Activated naive CD4-positive, alpha-beta T cell treated with anti-CD3 and anti-CD28 coated beads for 36 hours (primary cell): ENCODE results near the gene PTGR2. TPM values are rescaled to one million over a fixed set of nuclear protein-coding genes. Genes with fewer than 3 reads are reported as not detected.
"Not testable (repeated sequence)": the region's sequence is repeated elsewhere in the genome, so short reads cannot be mapped to it uniquely, and the experiment has no call there.

Experiments
- CTCF ChIA-PET: fragments of 350-600 bp; sonication (Branson Sonifier 250); formaldehyde crosslinking; loops from one replicate; lab custom pipeline; 2021; ENCODE audit warnings: antibody characterized with exemption; lab: Charles Lee
- DNase-seq: peaks from one replicate; pipeline ENCODE4 v3.0.0-alpha.2; 2020
- H3K27ac Mint-ChIP-seq: one replicate; pipeline ENCODE4 v1.8.0; 2021; ENCODE audit warnings: mild to moderate bottlenecking, mixed read lengths
- H3K27me3 Mint-ChIP-seq: one replicate; pipeline ENCODE4 v1.8.0; 2021; ENCODE audit warnings: low read depth, mixed read lengths
- H3K36me3 Mint-ChIP-seq: one replicate; pipeline ENCODE4 v1.8.0; 2021; ENCODE audit warnings: low read depth, mixed read lengths
- H3K4me1 Mint-ChIP-seq: one replicate; pipeline ENCODE4 v1.8.0; 2021; ENCODE audit warnings: low read depth, mixed read lengths
- H3K4me3 Mint-ChIP-seq: one replicate; pipeline ENCODE4 v1.8.0; 2021; ENCODE audit warnings: mild to moderate bottlenecking, moderate library complexity, mixed read lengths
- H3K9me3 Mint-ChIP-seq: one replicate; pipeline ENCODE4 v1.8.0; 2021; ENCODE audit warnings: mixed read lengths
- intact Hi-C: fragments of 100-400 bp; cut with micrococcal nuclease; formaldehyde crosslinking; loops from one replicate; pipeline ENCODE4 v1.15.1; 2023
- total RNA-seq, 2 experiments: library from RNA; stranded (reverse); gene quantifications; one replicate each; pipeline ENCODE4 v1.2.3, GENCODE V29; 2021

Gene PTGR2
- total RNA-seq, 2 experiments from 2014 or later, result 10.7 to 14.1 TPM

- Mint-ChIP-seq H3K27ac (no peak overlapping the region), H3K4me3 (no peak overlapping the region), H3K36me3 (no peaks in the 10 kb centered on the region), H3K27me3 (no peaks in the 10 kb centered on the region), H3K9me3 (no peaks in the 10 kb centered on the region), H3K4me1 (no peaks in the 10 kb centered on the region)
- CTCF ChIA-PET, result no interaction called here
- intact Hi-C loops, result no loop called here
- no peak for DNase-seq
Observed at GRCh38 chr14:73818821-73819220, 32.8 kb upstream of the PTGR2 start.

GRCh38 chr14:73820631-73821030 is 31.0 kb upstream of the PTGR2 start:
- H3K9me3 Mint-ChIP-seq, result no peaks in the 10 kb centered on the region
- no peak overlapping the region for H3K4me3 Mint-ChIP-seq
- H3K36me3 Mint-ChIP-seq, result no peaks in the 10 kb centered on the region
- no peaks in the 10 kb centered on the region for H3K27me3 Mint-ChIP-seq
- no peaks in the 10 kb centered on the region for H3K4me1 Mint-ChIP-seq
- intact Hi-C loops, result no loop called here
- CTCF ChIA-PET, result no interaction called here
- DNase-seq, result no peak
- H3K27ac Mint-ChIP-seq, result no peak overlapping the region

- H3K27ac Mint-ChIP-seq, result no peak overlapping the region
- CTCF ChIA-PET, result interaction anchor here (0.6 to 8.9 kb wide), 5 partner anchors 21 to 92 kb away, joined by 3 to 126 read pairs (median 4); no protein-coding TSS in a partner anchor
- DNase-seq, result no peak
- no peak overlapping the region for H3K4me3 Mint-ChIP-seq
- H3K27me3 Mint-ChIP-seq, result no peaks in the 10 kb centered on the region
- H3K9me3 Mint-ChIP-seq, result no peaks in the 10 kb centered on the region
- no peaks in the 10 kb centered on the region for H3K36me3 Mint-ChIP-seq
- intact Hi-C loops, result no loop called here
- H3K4me1 Mint-ChIP-seq, result no peaks in the 10 kb centered on the region
Observed at GRCh38 chr14:73823339-73823885, 28.2 kb upstream of the PTGR2 start.

GRCh38 chr14:73824127-73824526 is 27.5 kb upstream of the PTGR2 start:
- H3K27ac Mint-ChIP-seq, result no peak overlapping the region
- no peak for DNase-seq
- CTCF ChIA-PET, result interaction anchor here (0.7 to 8.9 kb wide), 7 partner anchors 27 to 93 kb away, joined by 3 to 126 read pairs (median 14); no protein-coding TSS in a partner anchor
- H3K27me3 Mint-ChIP-seq, result no peaks in the 10 kb centered on the region
- intact Hi-C loops, result loop anchor here (2.0 kb wide), 1 partner anchor 35 kb away; no protein-coding TSS in a partner anchor
- H3K9me3 Mint-ChIP-seq, result no peaks in the 10 kb centered on the region
- no peak overlapping the region for H3K4me3 Mint-ChIP-seq
- H3K36me3 Mint-ChIP-seq, result no peaks in the 10 kb centered on the region
- peaks cover 2% of the 10 kb centered on the region for H3K4me1 Mint-ChIP-seq

GRCh38 chr14:73824536-73824935 is 27.1 kb upstream of the PTGR2 start:
- Mint-ChIP-seq H3K4me3 (no peak overlapping the region), H3K27me3 (no peaks in the 10 kb centered on the region), H3K9me3 (no peaks in the 10 kb centered on the region), H3K27ac (no peak overlapping the region), H3K4me1 (peaks cover 6% of the 10 kb centered on the region), H3K36me3 (no peaks in the 10 kb centered on the region)
- CTCF ChIA-PET, result interaction anchor here (0.7 to 8.9 kb wide), 9 partner anchors 13 to 93 kb away, joined by 3 to 126 read pairs (median 4); no protein-coding TSS in a partner anchor
- DNase-seq, result no peak
- intact Hi-C loops, result loop anchor here (2.0 kb wide), 1 partner anchor 36 kb away; no protein-coding TSS in a partner anchor

GRCh38 chr14:73825551-73826188 is 26.0 kb upstream of the PTGR2 start:
- Mint-ChIP-seq H3K9me3 (no peaks in the 10 kb centered on the region), H3K4me1 (peaks cover 14% of the 10 kb centered on the region), H3K27me3 (no peaks in the 10 kb centered on the region), H3K4me3 (no peak overlapping the region), H3K27ac (no peak overlapping the region), H3K36me3 (no peaks in the 10 kb centered on the region)
- intact Hi-C loops, result loop anchor here (1.0 to 5.0 kb wide), 5 partner anchors 37 to 427 kb away; a partner anchor contains a TSS
- CTCF ChIA-PET, result interaction anchor here (0.5 to 8.9 kb wide), 16 partner anchors 11 to 168 kb away, joined by 3 to 126 read pairs (median 4); no protein-coding TSS in a partner anchor
- DNase-seq, result peak; percentile 90

- H3K27me3 Mint-ChIP-seq, H3K36me3 Mint-ChIP-seq, H3K9me3 Mint-ChIP-seq, H3K27ac Mint-ChIP-seq, H3K4me3 Mint-ChIP-seq: not testable (repeated sequence)
- peaks cover 16% of the 10 kb centered on the region for H3K4me1 Mint-ChIP-seq
- CTCF ChIA-PET, result interaction anchor here (0.6 to 8.9 kb wide), 13 partner anchors 25 to 149 kb away, joined by 3 to 126 read pairs (median 4); partner anchors contain the start of gene PTGR2
- peak; percentile 25 for DNase-seq
- intact Hi-C loops, result loop anchor here (5.0 kb wide), 2 partner anchors 85 to 425 kb away; no protein-coding TSS in a partner anchor
Observed at GRCh38 chr14:73827190-73827589, 24.4 kb upstream of the PTGR2 start.

GRCh38 chr14:73829071-73829470 is 22.6 kb upstream of the PTGR2 start:
- no peaks in the 10 kb centered on the region for H3K27me3 Mint-ChIP-seq
- CTCF ChIA-PET, result interaction anchor here (0.5 to 8.9 kb wide), 6 partner anchors 20 to 303 kb away, joined by 3 to 126 read pairs (median 4); partner anchors contain the start of gene FAM161B
- H3K9me3 Mint-ChIP-seq, result no peaks in the 10 kb centered on the region
- no peaks in the 10 kb centered on the region for H3K36me3 Mint-ChIP-seq
- intact Hi-C loops, result loop anchor here (5.0 kb wide), 2 partner anchors 87 to 423 kb away; no protein-coding TSS in a partner anchor
- no peak for DNase-seq
- no peak overlapping the region for H3K4me3 Mint-ChIP-seq
- H3K4me1 Mint-ChIP-seq, result peaks cover 16% of the 10 kb centered on the region
- no peak overlapping the region for H3K27ac Mint-ChIP-seq

GRCh38 chr14:73829526-73830431 is 21.9 kb upstream of the PTGR2 start:
- H3K27me3 Mint-ChIP-seq, result no peaks in the 10 kb centered on the region

GRCh38 chr14:73833034-73833433 is 18.6 kb upstream of the PTGR2 start:
- Mint-ChIP-seq H3K36me3 (no peaks in the 10 kb centered on the region), H3K4me3 (no peak overlapping the region), H3K27me3 (no peaks in the 10 kb centered on the region), H3K9me3 (no peaks in the 10 kb centered on the region), H3K4me1 (peaks cover 16% of the 10 kb centered on the region), H3K27ac (no peak overlapping the region)
- CTCF ChIA-PET, result interaction anchor here (1.9 kb wide), 1 partner anchor 18 kb away, joined by 7 read pairs; the partner anchor contains the start of gene PTGR2
- DNase-seq, result no peak
- intact Hi-C loops, result no loop called here

More at GRCh38 chr14:73829526-73830431, 21.9 kb upstream of the PTGR2 start:
- Mint-ChIP-seq H3K27ac (peak overlapping the region; percentile 9), H3K4me3 (no peak overlapping the region), H3K4me1 (peaks cover 16% of the 10 kb centered on the region), H3K9me3 (no peaks in the 10 kb centered on the region), H3K36me3 (no peaks in the 10 kb centered on the region)
- CTCF ChIA-PET, result interaction anchor here (0.5 to 8.9 kb wide), 5 partner anchors 16 to 117 kb away, joined by 3 to 126 read pairs (median 3); no protein-coding TSS in a partner anchor
- intact Hi-C loops, result loop anchor here (1.0 to 5.0 kb wide), 6 partner anchors 42 to 423 kb away; partner anchors contain the start of genes COQ6, FAM161B and ZNF410
- peak; percentile 71 for DNase-seq

GRCh38 chr14:73833530-73834260 is 17.9 kb upstream of the PTGR2 start:
- Mint-ChIP-seq H3K27me3 (no peaks in the 10 kb centered on the region), H3K36me3 (no peaks in the 10 kb centered on the region), H3K4me1 (peaks cover 16% of the 10 kb centered on the region), H3K4me3 (no peak overlapping the region), H3K27ac (no peak overlapping the region), H3K9me3 (no peaks in the 10 kb centered on the region)
- CTCF ChIA-PET, result no interaction called here
- intact Hi-C loops, result no loop called here
- no peak for DNase-seq
